Fibroblast of skin of right biceps (primary cell): Measurements from ENCODE around the gene LRIG1.

Experiments used
- DNase-seq: peaks from one replicate; pipeline ENCODE4 v3.0.0-alpha.2; 2013

Gene LRIG1

GRCh38 chr3:66467996-66468735, 32.7 kb downstream of the LRIG1 start:
- DNase-seq = peak; percentile 74

GRCh38 chr3:66466606-66467270, 34.1 kb downstream of the LRIG1 start:
- no peak for DNase-seq

GRCh38 chr3:66465587-66465986, 35.2 kb downstream of the LRIG1 start:
- DNase-seq = no peak

GRCh38 chr3:66465034-66465433, 35.8 kb downstream of the LRIG1 start:
- no peak for DNase-seq

- DNase-seq = no peak
Observed at GRCh38 chr3:66464512-66464894, 36.3 kb downstream of the LRIG1 start.

GRCh38 chr3:66463730-66464511, 36.9 kb downstream of the LRIG1 start:
- DNase-seq = no peak

GRCh38 chr3:66463054-66463631, 37.7 kb downstream of the LRIG1 start:
- no peak for DNase-seq

- DNase-seq = no peak
Observed at GRCh38 chr3:66457252-66457651, 43.6 kb downstream of the LRIG1 start.

GRCh38 chr3:66456711-66457173, 44.1 kb downstream of the LRIG1 start:
- DNase-seq = no peak

- no peak for DNase-seq
Observed at GRCh38 chr3:66454464-66454859, 46.4 kb downstream of the LRIG1 start.

- DNase-seq = no peak
Observed at GRCh38 chr3:66453651-66454463, 47.0 kb downstream of the LRIG1 start.

- no peak for DNase-seq
Observed at GRCh38 chr3:66452303-66453011, 48.4 kb downstream of the LRIG1 start.

- DNase-seq = no peak
Observed at GRCh38 chr3:66451766-66452165, 49.1 kb downstream of the LRIG1 start.

- peak; percentile 67 for DNase-seq
Observed at GRCh38 chr3:66450390-66451022, 50.3 kb downstream of the LRIG1 start.

- no peak for DNase-seq
Observed at GRCh38 chr3:66449411-66449974, 51.3 kb downstream of the LRIG1 start.

GRCh38 chr3:66444146-66444644, 56.6 kb downstream of the LRIG1 start:
- no peak for DNase-seq

- no peak for DNase-seq
Observed at GRCh38 chr3:66443118-66443803, 57.6 kb downstream of the LRIG1 start.

GRCh38 chr3:66442254-66443117, 58.3 kb downstream of the LRIG1 start:
- DNase-seq = peak; percentile 86

- no peak for DNase-seq
Observed at GRCh38 chr3:66441692-66442091, 59.1 kb downstream of the LRIG1 start.
